Kidney capillary endothelial cell (primary cell): ENCODE data around the gene ALLC.
A peak's percentile ranks its signal among the peaks of the same experiment; 100 is the strongest.

Source experiments
- DNase-seq: peaks from one replicate; pipeline ENCODE4 v3.0.0-alpha.2; 2018; ENCODE audit warnings: low spot score

The ALLC gene

DNA sequence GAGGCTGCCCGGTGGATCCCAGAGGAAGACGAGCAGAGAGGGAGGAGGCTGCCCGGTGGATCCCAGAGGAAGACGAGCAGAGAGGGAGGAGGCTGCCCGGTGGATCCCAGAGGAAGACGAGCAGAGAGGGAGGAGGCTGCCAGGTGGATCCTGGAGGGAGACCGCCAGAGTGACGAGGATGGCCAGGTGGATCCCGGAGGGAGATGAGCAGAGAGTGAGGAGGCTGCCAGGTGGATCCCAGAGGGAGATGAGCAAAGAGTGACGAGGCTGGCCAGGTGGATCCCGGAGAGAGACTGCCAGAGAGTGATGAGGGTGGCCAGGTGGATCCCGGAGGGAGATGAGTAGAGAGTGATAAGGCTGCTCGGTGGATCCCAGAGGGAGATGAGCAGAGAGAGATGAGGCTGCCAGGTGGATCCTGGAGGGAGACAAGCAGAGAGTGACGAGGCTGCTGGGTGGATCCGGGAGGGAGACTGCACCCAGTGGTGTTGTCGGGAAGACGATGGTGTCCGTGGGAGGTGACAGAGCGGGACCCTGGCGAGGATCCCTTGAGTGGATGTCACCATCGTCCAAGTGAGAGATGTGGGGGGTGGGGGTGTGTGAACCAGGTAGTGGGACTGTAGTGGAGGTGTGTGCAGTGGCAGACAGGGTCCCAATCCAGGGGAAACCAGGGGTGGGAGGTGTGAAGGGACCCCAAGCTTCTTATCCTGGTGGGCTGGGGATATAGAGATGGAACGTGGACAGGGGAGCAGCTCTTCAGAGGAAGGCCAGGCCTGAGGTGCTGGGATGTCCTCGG lies 67.7 kb downstream of the ALLC start:
- DNase-seq = no peak

GRCh38 chr2:3726511-3726910 lies 68.5 kb downstream of the ALLC start:
- no peak for DNase-seq

DNA sequence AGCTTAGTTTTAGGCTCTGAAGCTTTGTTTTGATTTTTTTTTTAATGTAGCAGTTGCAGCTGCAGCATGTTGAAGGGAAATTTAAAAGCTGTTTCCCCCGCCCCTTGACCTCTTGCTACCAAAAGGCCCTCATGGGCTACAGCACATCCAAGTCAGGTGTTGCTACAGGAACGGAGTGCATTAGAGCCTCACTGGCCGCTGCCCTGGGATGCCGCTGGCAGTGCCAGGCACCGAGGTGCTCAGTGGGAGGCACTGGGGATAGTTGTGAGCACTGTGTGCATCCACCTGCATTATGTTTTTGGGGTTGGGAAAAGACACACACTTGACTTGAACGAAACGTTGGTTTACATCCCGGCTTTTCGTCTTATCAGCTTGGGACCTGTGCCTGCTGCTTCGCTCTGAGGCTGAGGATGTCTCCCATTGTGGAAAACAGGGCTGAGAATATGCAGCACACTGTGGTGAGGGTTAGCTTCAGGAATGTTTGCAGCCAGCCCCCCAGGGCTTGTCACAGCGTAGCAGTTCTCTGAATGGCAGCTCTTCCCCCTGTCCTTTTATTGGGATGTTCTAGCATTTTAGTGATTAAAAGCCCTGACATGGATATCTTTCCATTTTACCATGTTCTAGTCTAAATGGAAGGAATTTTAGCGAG lies 69.5 kb downstream of the ALLC start:
- DNase-seq = no peak

GRCh38 chr2:3728104-3729054 lies 70.4 kb downstream of the ALLC start:
- DNase-seq = peak; percentile 72

DNA sequence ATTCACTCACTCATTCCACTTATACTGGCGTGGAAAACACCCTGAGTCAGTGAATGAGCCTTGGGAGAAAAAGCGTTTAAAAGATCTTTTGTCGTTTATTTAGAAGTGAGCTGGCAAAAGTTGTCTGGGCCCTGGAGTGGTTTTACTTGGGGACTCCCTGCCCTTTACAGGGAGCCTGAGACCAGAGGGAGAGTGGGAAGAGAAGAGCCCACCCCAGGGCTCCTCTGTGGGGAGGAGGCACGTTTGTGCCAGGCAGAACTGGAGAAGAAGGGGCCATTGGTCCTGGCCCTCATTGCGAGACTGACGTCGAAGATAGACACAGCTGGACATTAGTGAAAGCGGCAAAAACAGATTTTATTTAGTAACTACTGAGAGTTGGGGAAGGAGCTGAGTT lies 71.1 kb downstream of the ALLC start:
- DNase-seq = no peak

DNA sequence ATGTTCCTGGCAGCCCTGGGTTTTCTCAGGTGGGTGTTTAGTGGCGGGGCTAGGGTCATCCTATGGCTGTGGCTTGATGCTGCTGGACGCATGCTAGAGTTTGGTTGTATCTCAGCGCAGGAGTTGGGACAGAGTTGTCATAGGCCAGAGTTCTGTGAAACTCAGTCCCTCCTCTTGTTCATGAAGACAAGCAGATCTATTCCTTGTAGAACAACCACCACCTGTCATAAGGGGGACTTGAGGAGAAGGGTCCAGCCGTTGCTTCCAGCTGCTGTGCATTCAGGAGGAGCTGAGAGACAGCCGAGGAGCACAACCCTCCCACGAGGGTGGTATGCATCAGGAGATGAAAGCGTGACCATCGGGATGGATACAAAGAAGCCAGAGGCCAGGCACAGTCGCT lies 71.8 kb downstream of the ALLC start:
- DNase-seq = no peak

- no peak for DNase-seq
Measured at GRCh38 chr2:3730646-3731045, 72.6 kb downstream of the ALLC start.

GRCh38 chr2:3731829-3732228 lies 73.8 kb downstream of the ALLC start:
- DNase-seq = no peak

DNA sequence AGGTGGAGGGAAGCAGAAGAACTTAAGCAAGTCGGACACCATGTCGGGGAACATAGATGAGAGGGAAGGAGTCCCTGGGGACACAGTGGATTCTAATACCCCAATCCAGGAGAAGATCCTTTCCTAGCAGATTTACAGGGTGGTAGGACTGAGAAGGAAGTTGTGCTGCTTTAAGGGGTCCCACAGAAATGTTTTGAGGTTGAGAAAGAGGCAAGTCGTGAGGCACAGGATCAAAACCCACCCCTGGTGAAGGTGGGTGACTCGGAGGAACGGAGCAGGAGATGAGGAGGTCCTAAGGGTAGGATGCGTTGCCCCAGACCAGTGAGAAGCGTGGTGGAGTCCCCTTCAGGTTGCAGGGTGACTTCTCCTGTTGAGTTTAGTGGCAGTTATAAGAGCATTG lies 78.1 kb downstream of the ALLC start:
- no peak for DNase-seq

- DNase-seq = no peak
Measured at GRCh38 chr2:3737128-3737527, 79.1 kb downstream of the ALLC start.

DNA sequence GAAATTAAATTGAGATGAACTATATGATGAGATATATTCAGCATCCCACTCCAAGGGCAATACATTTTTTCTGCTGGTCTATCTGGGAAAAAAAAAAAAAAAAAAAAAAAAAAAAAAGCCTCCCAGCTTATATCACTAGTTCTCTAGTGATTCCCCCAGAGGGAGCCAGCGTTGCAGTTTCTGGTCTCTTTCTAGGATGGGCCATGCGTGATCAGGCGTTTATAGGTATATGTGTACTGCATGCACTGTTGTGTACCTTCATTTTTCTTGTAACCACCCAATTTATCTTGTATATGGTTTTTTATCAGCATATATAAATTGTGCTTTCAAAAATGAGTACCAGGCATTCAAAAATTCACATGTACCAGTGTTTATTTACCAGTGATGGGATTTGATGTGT lies 80.5 kb downstream of the ALLC start:
- DNase-seq = peak; percentile 63

GRCh38 chr2:3739313-3739712 lies 81.3 kb downstream of the ALLC start:
- DNase-seq = no peak

- no peak for DNase-seq
Measured at GRCh38 chr2:3741396-3741795, 83.4 kb downstream of the ALLC start.

- no peak for DNase-seq
Measured at GRCh38 chr2:3741867-3742602, 84.0 kb downstream of the ALLC start.

DNA sequence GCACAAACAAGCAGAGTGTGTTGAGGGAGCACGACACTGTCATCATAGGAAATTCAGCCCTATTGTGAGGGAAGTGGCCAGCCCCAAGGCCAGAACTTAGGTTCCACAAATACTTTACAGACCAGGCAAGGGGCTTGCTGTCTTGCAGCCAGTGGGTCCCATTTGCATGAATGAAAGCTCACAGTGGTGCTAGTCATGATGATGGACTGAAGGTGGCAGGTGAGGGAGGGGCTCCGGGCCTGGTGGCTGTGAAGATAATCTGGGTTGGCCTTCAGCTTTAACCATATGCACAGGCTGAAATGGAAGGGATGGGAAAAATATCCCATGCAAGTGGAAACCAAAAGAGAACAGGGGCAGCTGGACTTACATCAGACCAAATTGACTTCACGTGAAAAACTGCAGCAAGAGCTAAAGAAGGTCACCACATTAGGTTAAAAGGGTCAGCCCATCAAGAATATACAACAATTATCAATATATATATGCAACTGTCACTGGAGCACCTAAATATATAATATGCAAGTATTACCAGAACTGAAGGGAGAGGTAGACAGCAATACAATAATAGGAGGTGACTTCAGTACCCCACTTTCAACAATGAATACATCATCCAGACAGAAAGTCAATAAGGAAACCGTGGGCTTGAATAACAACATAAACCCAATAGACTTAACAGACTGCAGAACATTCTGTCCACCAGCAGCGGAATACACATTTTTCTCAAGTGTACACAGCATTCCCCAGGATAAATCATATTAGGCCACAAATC lies 84.9 kb downstream of the ALLC start:
- no peak for DNase-seq

DNA sequence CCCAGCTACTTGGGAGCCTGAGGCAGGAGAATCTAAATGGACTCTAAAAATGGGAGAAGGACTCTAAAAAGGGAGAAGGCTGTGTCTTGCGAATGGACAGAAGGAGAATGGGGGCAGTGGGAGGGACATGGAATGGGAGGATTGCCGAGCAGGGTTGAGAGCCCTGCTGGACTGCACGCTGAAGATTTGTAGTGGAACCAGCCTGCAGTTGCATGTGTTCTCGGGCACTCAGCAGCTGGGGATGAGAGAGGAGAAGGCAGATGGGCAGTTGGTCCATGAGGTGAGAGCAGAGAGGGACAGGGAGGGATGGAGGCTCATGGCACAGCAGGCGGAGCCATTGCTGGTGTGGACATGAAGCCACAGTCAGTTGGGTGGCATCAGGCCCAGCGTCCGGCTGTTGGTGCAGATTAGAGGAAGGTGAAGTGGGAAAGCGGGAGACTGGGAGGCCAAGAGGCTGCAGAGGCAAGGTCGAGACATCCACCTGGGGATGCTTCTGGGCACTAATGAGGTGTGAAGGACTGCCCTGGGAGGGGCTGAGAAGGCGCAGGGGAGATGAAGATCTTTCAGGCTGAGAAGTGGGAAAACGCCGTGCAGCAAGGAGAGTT lies 86.1 kb downstream of the ALLC start:
- no peak for DNase-seq

DNA sequence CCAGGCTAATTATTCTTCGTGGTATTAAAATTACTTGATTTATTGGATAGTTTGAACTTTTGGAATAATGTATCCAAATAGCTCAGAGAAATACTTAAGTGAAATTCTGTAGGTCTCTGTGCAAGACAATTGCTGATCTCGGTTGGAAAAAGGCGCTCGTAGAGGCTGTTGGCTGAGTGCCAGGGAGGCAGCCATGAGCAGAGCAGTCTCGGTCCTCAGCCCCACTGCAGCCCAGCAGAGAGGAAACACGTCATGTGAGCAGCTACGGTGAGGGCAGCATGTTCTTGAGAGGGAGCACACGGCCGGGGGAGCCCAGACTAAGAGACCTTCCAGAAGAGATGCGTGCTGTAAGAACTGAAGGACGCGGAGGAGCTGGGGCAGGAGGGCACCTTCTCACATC lies 87.9 kb downstream of the ALLC start:
- no peak for DNase-seq

DNA sequence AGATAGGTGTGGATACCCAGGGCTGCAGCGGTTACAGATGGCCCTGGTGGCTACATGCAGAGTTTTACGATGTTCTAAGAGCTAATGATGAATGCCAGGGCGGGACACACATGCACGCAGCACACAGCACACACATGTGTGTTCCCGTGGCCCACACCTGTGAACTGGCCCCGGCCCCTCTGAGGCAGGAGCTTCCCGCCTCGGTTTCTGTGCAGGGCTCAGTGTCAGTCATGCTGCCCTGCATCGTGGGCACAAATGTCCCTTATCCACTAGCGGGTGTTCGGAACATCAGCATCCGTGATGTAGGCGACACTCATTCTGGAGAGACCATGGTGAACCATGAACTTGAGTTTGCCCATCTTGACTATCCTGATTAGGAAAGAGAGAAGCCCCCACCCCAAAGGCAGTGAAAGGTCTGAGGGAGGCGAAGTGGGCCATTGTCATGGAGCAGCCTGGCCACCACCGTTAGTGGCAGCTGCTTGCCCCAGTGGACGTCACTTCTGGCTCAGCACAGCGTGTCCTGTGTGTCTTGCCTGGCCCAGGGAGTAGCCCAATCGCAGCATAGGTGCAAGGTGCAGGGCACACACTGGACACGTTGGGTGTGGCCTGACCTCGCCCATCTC lies 89.1 kb downstream of the ALLC start:
- DNase-seq = no peak

GRCh38 chr2:3747826-3748225 lies 89.8 kb downstream of the ALLC start:
- no peak for DNase-seq

GRCh38 chr2:3749201-3749600 lies 91.2 kb downstream of the ALLC start:
- no peak for DNase-seq
